OCI-LY1 (cell line): ENCODE data around the gene PDGFRA.

Experiments used
- H2AFZ ChIP-seq: fragments of 200-600 bp; sonication (generic), shearing (Covaris generic); 2 replicates; pipeline ENCODE4 v1.6.0; 2014; ENCODE audit warnings: antibody characterized with exemption, mild to moderate bottlenecking, low read length
- H3F3A ChIP-seq: fragments of 200-600 bp; sonication (generic), shearing (Covaris generic); 2 replicates; pipeline ENCODE4 v1.6.0; 2014; ENCODE audit warnings: mild to moderate bottlenecking, antibody characterized with exemption, low read length, moderate library complexity; ENCODE audit not compliant: insufficient read depth
- H3K27ac ChIP-seq: fragments of 200-600 bp; sonication (generic); 2 replicates; pipeline ENCODE4 v1.5.1; 2014; ENCODE audit warnings: low read length, mixed run types, mild to moderate bottlenecking, low read depth; ENCODE audit not compliant: poor library complexity, severe bottlenecking
- H3K27me3 ChIP-seq: fragments of 200-600 bp; sonication (generic); 2 replicates; pipeline ENCODE4 v1.6.0; 2014; ENCODE audit warnings: antibody characterized with exemption, mild to moderate bottlenecking, low read length, moderate library complexity; ENCODE audit not compliant: insufficient read depth
- H3K36me3 ChIP-seq: fragments of 200-600 bp; sonication (generic); 2 replicates; pipeline ENCODE4 v1.6.1; 2014; ENCODE audit warnings: mild to moderate bottlenecking, antibody characterized with exemption, low read length, moderate library complexity, mixed read lengths; ENCODE audit not compliant: insufficient read depth
- H3K4me1 ChIP-seq: fragments of 200-600 bp; sonication (generic); 2 replicates; pipeline ENCODE4 v1.5.1; 2014; ENCODE audit warnings: mild to moderate bottlenecking, low read length, moderate library complexity; ENCODE audit not compliant: insufficient read depth, severe bottlenecking
- H3K4me2 ChIP-seq: fragments of 200-600 bp; sonication (generic), shearing (Covaris generic); 2 replicates; pipeline ENCODE4 v1.6.1; 2014; ENCODE audit warnings: low read length
- H3K4me3 ChIP-seq: fragments of 200-600 bp; sonication (generic); 2 replicates; pipeline ENCODE4 v1.5.1; 2014; ENCODE audit warnings: low read length, low read depth, mild to moderate bottlenecking, mixed read lengths; ENCODE audit not compliant: poor library complexity, severe bottlenecking
- H3K79me2 ChIP-seq: fragments of 200-600 bp; shearing (Covaris generic); 2 replicates; pipeline ENCODE4 v1.6.1; 2016; ENCODE audit warnings: mixed run types, low read length, mixed read lengths; ENCODE audit not compliant: insufficient read depth
- H3K9ac ChIP-seq: fragments of 200-600 bp; sonication (generic), shearing (Covaris generic); 2 replicates; pipeline ENCODE4 v1.6.1; 2014; ENCODE audit warnings: mild to moderate bottlenecking, low read length, mixed read lengths
- H3K9me2 ChIP-seq: fragments of 200-600 bp; sonication (generic), shearing (Covaris generic); 2 replicates; pipeline ENCODE4 v1.6.1; 2014; ENCODE audit warnings: low read depth, mild to moderate bottlenecking, low read length, mixed read lengths
- H3K9me3 ChIP-seq: fragments of 200-600 bp; shearing (Covaris generic); 2 replicates; pipeline ENCODE4 v1.6.1; 2014; ENCODE audit warnings: low read length, mixed read lengths
- H4K20me1 ChIP-seq: fragments of 200-600 bp; sonication (generic), shearing (Covaris generic); 2 replicates; pipeline ENCODE4 v1.6.0; 2016; ENCODE audit warnings: mild to moderate bottlenecking, low read length; ENCODE audit not compliant: insufficient read depth
- CTCF ChIP-seq: fragments of 200-600 bp; sonication (generic), shearing (Covaris generic); IDR thresholded peaks from 2 replicates; pipeline ENCODE4 v1.5.1; 2017; ENCODE audit warnings: mild to moderate bottlenecking, antibody characterized with exemption, low read length, moderate library complexity, mixed read lengths
- EZH2 ChIP-seq: fragments of 200-600 bp; sonication (generic), shearing (Covaris generic); IDR thresholded peaks from 2 replicates; pipeline ENCODE4 v1.8.0; 2017; ENCODE audit warnings: borderline replicate concordance, mixed run types, mild to moderate bottlenecking, antibody characterized with exemption, low read length, moderate library complexity, mixed read lengths

Gene PDGFRA

GRCh38 chr4:54185866-54186265 lies 43.2 kb upstream of the PDGFRA start:
- H3K27ac ChIP-seq: no peak overlapping the region
- H3K27me3 ChIP-seq: no peaks in the 10 kb centered on the region
- H3K9ac ChIP-seq: no peak overlapping the region
- no peaks in the 10 kb centered on the region for H3K9me3 ChIP-seq
- no peak overlapping the region for H3K4me2 ChIP-seq
- no peaks in the 10 kb centered on the region for H3K36me3 ChIP-seq
- H3K79me2 ChIP-seq: no peaks in the 10 kb centered on the region
- H3K9me2 ChIP-seq: no peaks in the 10 kb centered on the region
- no peak overlapping the region for H2AFZ ChIP-seq
- no peak overlapping the region for H3K4me3 ChIP-seq
- no peaks in the 10 kb centered on the region for H4K20me1 ChIP-seq
- TF ChIP-seq CTCF (no peak), EZH2 (no peak)
- H3K4me1 ChIP-seq: no peaks in the 10 kb centered on the region
- H3F3A ChIP-seq: no peaks in the 10 kb centered on the region

- no peak overlapping the region for H3K4me3 ChIP-seq
- H3K4me2 ChIP-seq: no peak overlapping the region
- no peaks in the 10 kb centered on the region for H3K9me2 ChIP-seq
- H3K36me3 ChIP-seq: no peaks in the 10 kb centered on the region
- no peaks in the 10 kb centered on the region for H3K4me1 ChIP-seq
- TF ChIP-seq CTCF (no peak), EZH2 (no peak)
- no peaks in the 10 kb centered on the region for H3F3A ChIP-seq
- H3K79me2 ChIP-seq: no peaks in the 10 kb centered on the region
- H3K27ac ChIP-seq: no peak overlapping the region
- no peaks in the 10 kb centered on the region for H4K20me1 ChIP-seq
- H3K9me3 ChIP-seq: no peaks in the 10 kb centered on the region
- H3K9ac ChIP-seq: no peak overlapping the region
- H3K27me3 ChIP-seq: no peaks in the 10 kb centered on the region
- no peak overlapping the region for H2AFZ ChIP-seq
Measured at GRCh38 chr4:54186371-54186770, 42.7 kb upstream of the PDGFRA start.

GRCh38 chr4:54187148-54187547 lies 41.9 kb upstream of the PDGFRA start:
- H3K27me3 ChIP-seq: no peaks in the 10 kb centered on the region
- H2AFZ ChIP-seq: no peak overlapping the region
- H3K36me3 ChIP-seq: no peaks in the 10 kb centered on the region
- no peaks in the 10 kb centered on the region for H3F3A ChIP-seq
- H3K9ac ChIP-seq: no peak overlapping the region
- TF ChIP-seq EZH2: no peak
- TF ChIP-seq CTCF: no peak
- no peak overlapping the region for H3K27ac ChIP-seq
- H3K4me3 ChIP-seq: no peak overlapping the region
- H4K20me1 ChIP-seq: no peaks in the 10 kb centered on the region
- no peak overlapping the region for H3K4me2 ChIP-seq
- no peaks in the 10 kb centered on the region for H3K9me3 ChIP-seq
- no peaks in the 10 kb centered on the region for H3K9me2 ChIP-seq
- H3K79me2 ChIP-seq: no peaks in the 10 kb centered on the region
- H3K4me1 ChIP-seq: no peaks in the 10 kb centered on the region
